MG63 (cell line): ENCODE results near the gene SUFU. TPM values are rescaled to one million over a fixed set of nuclear protein-coding genes. Genes with fewer than 3 reads are reported as not detected.

Experiments used
- DNase-seq: peaks from one replicate; pipeline ENCODE4 v3.0.0-alpha.2; 2020
- H3K27me3 ChIP-seq: fragments of 250-450 bp; sonication (Bioruptor Pico); 2 replicates; pipeline ENCODE4 v1.5.1; 2020; ENCODE audit warnings: mild to moderate bottlenecking, moderate library complexity
- H3K36me3 ChIP-seq: fragments of 250-450 bp; sonication (Bioruptor Pico); 2 replicates; pipeline ENCODE4 v1.5.1; 2020; ENCODE audit warnings: mild to moderate bottlenecking, moderate library complexity
- H3K4me3 ChIP-seq: fragments of 250-450 bp; sonication (Bioruptor Pico); 2 replicates; pipeline ENCODE4 v1.5.1; 2020; ENCODE audit warnings: mild to moderate bottlenecking, moderate library complexity
- H3K9me3 ChIP-seq: fragments of 250-450 bp; sonication (Bioruptor Pico); 2 replicates; pipeline ENCODE4 v1.5.1; 2020; ENCODE audit warnings: mild to moderate bottlenecking, moderate library complexity
- total RNA-seq: library from RNA; depleted of rRNA; stranded (reverse); fragments of >200 nt; shearing (Covaris generic); gene quantifications from 2 replicates; pipeline ENCODE4 v1.2.3, GENCODE V29; 2014; ENCODE audit warnings: low replicate concordance

Gene SUFU
- total RNA-seq, 1 experiment from 2014 or later: 2.0 TPM

GRCh38 chr10:102613286-102613685, 109.5 kb downstream of the SUFU start:
- Histone ChIP-seq H3K27me3 (no peaks in the 10 kb centered on the region), H3K4me3 (no peak overlapping the region), H3K36me3 (no peaks in the 10 kb centered on the region; the same call in 1 of the 2 replicates), H3K9me3 (no peaks in the 10 kb centered on the region)
- DNase-seq: no peak

GRCh38 chr10:102613785-102614184, 110.0 kb downstream of the SUFU start:
- Histone ChIP-seq H3K36me3 (no peaks in the 10 kb centered on the region; the same call in 1 of the 2 replicates), H3K27me3 (no peaks in the 10 kb centered on the region), H3K9me3 (no peaks in the 10 kb centered on the region), H3K4me3 (no peak overlapping the region)
- no peak for DNase-seq

- DNase-seq: no peak
- Histone ChIP-seq H3K27me3 (no peaks in the 10 kb centered on the region), H3K4me3 (no peak overlapping the region), H3K9me3 (no peaks in the 10 kb centered on the region), H3K36me3 (no peaks in the 10 kb centered on the region; the same call in 1 of the 2 replicates)
Observed at GRCh38 chr10:102614888-102615287, 111.1 kb downstream of the SUFU start.

- no peaks in the 10 kb centered on the region for H3K27me3 ChIP-seq
- no peaks in the 10 kb centered on the region for H3K9me3 ChIP-seq
- no peak for DNase-seq
- no peaks in the 10 kb centered on the region; the same call in 1 of the 2 replicates for H3K36me3 ChIP-seq
- no peak overlapping the region for H3K4me3 ChIP-seq
Observed at GRCh38 chr10:102615361-102615760, 111.6 kb downstream of the SUFU start.

- Histone ChIP-seq H3K27me3 (no peaks in the 10 kb centered on the region), H3K9me3 (no peaks in the 10 kb centered on the region), H3K4me3 (no peak overlapping the region), H3K36me3 (no peaks in the 10 kb centered on the region; the same call in 1 of the 2 replicates)
- no peak for DNase-seq
Observed at GRCh38 chr10:102616066-102616770, 112.4 kb downstream of the SUFU start.

- Histone ChIP-seq H3K9me3 (no peaks in the 10 kb centered on the region), H3K4me3 (no peak overlapping the region), H3K36me3 (no peaks in the 10 kb centered on the region; the same call in 1 of the 2 replicates), H3K27me3 (no peaks in the 10 kb centered on the region)
- DNase-seq: no peak
Observed at GRCh38 chr10:102617041-102617440, 113.3 kb downstream of the SUFU start.

GRCh38 chr10:102617816-102618215, 114.0 kb downstream of the SUFU start:
- no peak for DNase-seq
- Histone ChIP-seq H3K27me3 (no peaks in the 10 kb centered on the region), H3K9me3 (no peaks in the 10 kb centered on the region), H3K36me3 (no peaks in the 10 kb centered on the region; the same call in 1 of the 2 replicates), H3K4me3 (no peak overlapping the region)

GRCh38 chr10:102619281-102619981, 115.7 kb downstream of the SUFU start:
- Histone ChIP-seq H3K4me3 (no peak overlapping the region), H3K27me3 (no peaks in the 10 kb centered on the region), H3K36me3 (no peaks in the 10 kb centered on the region; the same call in 1 of the 2 replicates), H3K9me3 (no peaks in the 10 kb centered on the region)
- DNase-seq: no peak

GRCh38 chr10:102620138-102620590, 116.4 kb downstream of the SUFU start:
- H3K27me3 ChIP-seq: no peaks in the 10 kb centered on the region
- H3K4me3 ChIP-seq: no peak overlapping the region
- no peak for DNase-seq
- H3K9me3 ChIP-seq: no peaks in the 10 kb centered on the region
- no peaks in the 10 kb centered on the region; the same call in 1 of the 2 replicates for H3K36me3 ChIP-seq

- no peak for DNase-seq
- no peaks in the 10 kb centered on the region for H3K9me3 ChIP-seq
- H3K27me3 ChIP-seq: no peaks in the 10 kb centered on the region
- H3K36me3 ChIP-seq: no peaks in the 10 kb centered on the region
- no peak overlapping the region for H3K4me3 ChIP-seq
Observed at GRCh38 chr10:102620591-102621442, 117.0 kb downstream of the SUFU start.

- Histone ChIP-seq H3K4me3 (no peak overlapping the region), H3K36me3 (no peaks in the 10 kb centered on the region), H3K27me3 (no peaks in the 10 kb centered on the region), H3K9me3 (no peaks in the 10 kb centered on the region)
- DNase-seq: peak; percentile 47
Observed at GRCh38 chr10:102621443-102622325, 117.9 kb downstream of the SUFU start.

GRCh38 chr10:102624094-102624493, 120.3 kb downstream of the SUFU start:
- Histone ChIP-seq H3K36me3 (no peaks in the 10 kb centered on the region; the same call in 1 of the 2 replicates), H3K27me3 (no peaks in the 10 kb centered on the region), H3K9me3 (no peaks in the 10 kb centered on the region), H3K4me3 (no peak overlapping the region)
- no peak for DNase-seq

- Histone ChIP-seq H3K27me3 (no peaks in the 10 kb centered on the region), H3K4me3 (no peak overlapping the region), H3K36me3 (peaks cover 2% of the 10 kb centered on the region), H3K9me3 (no peaks in the 10 kb centered on the region)
- no peak for DNase-seq
Observed at GRCh38 chr10:102624751-102625645, 121.2 kb downstream of the SUFU start.

- H3K9me3 ChIP-seq: no peaks in the 10 kb centered on the region
- DNase-seq: no peak
- no peaks in the 10 kb centered on the region for H3K27me3 ChIP-seq
- H3K4me3 ChIP-seq: no peak overlapping the region
- peaks cover 9% of the 10 kb centered on the region for H3K36me3 ChIP-seq
Observed at GRCh38 chr10:102626026-102626685, 122.4 kb downstream of the SUFU start.

GRCh38 chr10:102627291-102627735, 123.5 kb downstream of the SUFU start:
- Histone ChIP-seq H3K9me3 (no peaks in the 10 kb centered on the region), H3K27me3 (no peaks in the 10 kb centered on the region), H3K36me3 (peaks cover 9% of the 10 kb centered on the region), H3K4me3 (no peak overlapping the region)
- DNase-seq: no peak
